HCT116 (cell line): ENCODE data around the gene H3-3A. TPM values are rescaled to one million over a fixed set of nuclear protein-coding genes. Genes with fewer than 3 reads are reported as not detected.

Experiments used
- ATAC-seq: fragments of 200-7000 bp; cut with Tn5 transposase; 2 replicates; pipeline ENCODE4 v1.9.1; 2020; ENCODE audit warnings: mild to moderate bottlenecking, moderate library complexity
- BruUV-seq: library from RNA; stranded (reverse); fragments of 400-500 nt; replicated peaks from 2 replicates; lab custom pipeline; 2021; lab: Mats Ljungman, UMichigan
- CTCF ChIA-PET: fragments of 300-600 bp; sonication (Branson Sonifier 250); formaldehyde crosslinking; loops from one replicate; lab custom pipeline; 2021; ENCODE audit warnings: antibody characterized with exemption; lab: Charles Lee
- POLR2A ChIA-PET: fragments of 300-600, 350-600 bp; sonication (Branson Sonifier 250); formaldehyde crosslinking; loops from one replicate; lab custom pipeline; 2021; ENCODE audit warnings: antibody characterized with exemption; lab: Charles Lee
- RAD21 ChIA-PET, 2 experiments: fragments of 300-600 bp; sonication (Branson Sonifier 250); formaldehyde crosslinking; loops; one replicate each; lab custom pipeline; 2023; ENCODE audit warnings: low total read pairs in 2 of 2; ENCODE audit not compliant: uncharacterized antibody in 2 of 2, unreplicated experiment in 2 of 2, low non-redundant PET in 1 of 2; lab: Charles Lee
- DNase-seq: peaks from one replicate; pipeline ENCODE4 v3.0.0-alpha.2; 2010; ENCODE audit warnings: low read depth, low spot score
- H2AFZ ChIP-seq: fragments of 200-600 bp; shearing (Covaris generic), sonication (generic); 2 replicates; pipeline ENCODE4 v1.6.1; 2017; ENCODE audit warnings: low read depth, mixed run types, mixed read lengths, antibody characterized with exemption, low read length; ENCODE audit not compliant: poor library complexity, severe bottlenecking
- H3K27ac ChIP-seq: 2 replicates; pipeline ENCODE4 v1.5.1; 2012; ENCODE audit warnings: low read depth, low read length
- H3K27me3 ChIP-seq: fragments of 200-600 bp; sonication (generic); 2 replicates; pipeline ENCODE4 v1.6.1; 2016; ENCODE audit warnings: mixed run types, low read length, mixed read lengths; ENCODE audit not compliant: insufficient read depth
- H3K36me3 ChIP-seq, 2 experiments: fragments of 200-500 bp in 1 of 2; fragments of 200-600 bp in 1 of 2; sonication (Bioruptor generic) in 1 of 2; sonication (generic) in 1 of 2; 2 replicates each; pipeline versions ENCODE4 v1.5.1 to v1.6.1; 2014 to 2016; ENCODE audit warnings: low read length in 2 of 2, inconsistent platforms in 1 of 2, mixed read lengths in 1 of 2, mixed run types in 1 of 2; ENCODE audit not compliant: insufficient read depth in 2 of 2, control insufficient read depth in 1 of 2
- H3K4me1 ChIP-seq, 2 experiments: fragments of 200-600 bp in 1 of 2; sonication (generic) in 1 of 2; 2 replicates each; pipeline versions ENCODE4 v1.5.1 to v1.6.1; 2012 to 2017; ENCODE audit warnings: low read length in 2 of 2, inconsistent platforms in 1 of 2, mild to moderate bottlenecking in 1 of 2, mixed read lengths in 1 of 2, mixed run types in 1 of 2, moderate library complexity in 1 of 2; ENCODE audit not compliant: insufficient read depth in 2 of 2, control insufficient read depth in 1 of 2
- H3K4me2 ChIP-seq: fragments of 200-600 bp; sonication (generic); 2 replicates; pipeline ENCODE4 v1.6.1; 2017; ENCODE audit warnings: mixed run types, low read length, mixed read lengths
- H3K4me3 ChIP-seq, 2 experiments: fragments of 200-600 bp in 1 of 2; sonication (generic) in 1 of 2; replicated peaks in 1 of 2; 2 replicates each; pipeline ENCODE4 v1.5.1; 2011 to 2016; ENCODE audit warnings: low read length in 2 of 2, control low read depth in 1 of 2, low read depth in 1 of 2, mild to moderate bottlenecking in 1 of 2, mixed read lengths in 1 of 2, mixed run types in 1 of 2
- H3K79me2 ChIP-seq: fragments of 200-600 bp; sonication (generic); 2 replicates; pipeline ENCODE4 v1.6.1; 2017; ENCODE audit warnings: mild to moderate bottlenecking, mixed run types, low read length, moderate library complexity, mixed read lengths; ENCODE audit not compliant: insufficient read depth
- H3K9ac ChIP-seq: fragments of 200-600 bp; sonication (generic); 2 replicates; pipeline ENCODE4 v1.6.1; 2016; ENCODE audit warnings: low read length, mixed read lengths
- H3K9me2 ChIP-seq: fragments of 200-600 bp; sonication (generic), shearing (Covaris generic); 2 replicates; pipeline ENCODE4 v1.6.1; 2017; ENCODE audit warnings: mixed run types, mild to moderate bottlenecking, moderate library complexity; ENCODE audit not compliant: insufficient read depth
- H3K9me3 ChIP-seq, 2 experiments: fragments of 200-500 bp in 1 of 2; fragments of 200-600 bp in 1 of 2; sonication (Bioruptor generic) in 1 of 2; sonication (generic) in 1 of 2; 2 replicates each; pipeline ENCODE4 v1.6.1; 2014 to 2017; ENCODE audit warnings: low read length in 2 of 2, mixed read lengths in 2 of 2, inconsistent platforms in 1 of 2, low read depth in 1 of 2, mild to moderate bottlenecking in 1 of 2, mixed run types in 1 of 2, moderate library complexity in 1 of 2; ENCODE audit not compliant: control insufficient read depth in 1 of 2, insufficient read depth in 1 of 2
- H4K20me1 ChIP-seq: fragments of 200-600 bp; sonication (generic), shearing (Covaris generic); 2 replicates; pipeline ENCODE4 v1.6.1; 2017; ENCODE audit warnings: mixed run types, mild to moderate bottlenecking, moderate library complexity; ENCODE audit not compliant: insufficient read depth
- CEBPB ChIP-seq: IDR thresholded peaks from 2 replicates; pipeline ENCODE4 v1.6.1; 2012; ENCODE audit warnings: low read depth
- CTCF ChIP-seq, 3 experiments: fragments of 200-600 bp in 1 of 3; sonication (generic) in 1 of 3; IDR thresholded peaks in 2 of 3; conservative IDR thresholded peaks in 1 of 3; 2 replicates each; pipeline ENCODE4 v1.5.1; 2012 to 2017; ENCODE audit warnings: low read depth in 2 of 3, low read length in 2 of 3, antibody characterized with exemption in 1 of 3, borderline replicate concordance in 1 of 3, control low read depth in 1 of 3, mild to moderate bottlenecking in 1 of 3, mixed read lengths in 1 of 3, mixed run types in 1 of 3, moderate library complexity in 1 of 3; ENCODE audit not compliant: insufficient read depth in 1 of 3
- EZH2phosphoT487 ChIP-seq: fragments of 200-600 bp; IDR thresholded peaks from 2 replicates; pipeline ENCODE4 v1.6.1; 2018; ENCODE audit warnings: antibody characterized with exemption, borderline replicate concordance
- POLR2AphosphoS5 ChIP-seq: IDR thresholded peaks from 2 replicates; pipeline ENCODE4 v1.6.1; 2011; ENCODE audit warnings: mild to moderate bottlenecking, low read depth, low read length, moderate library complexity
- RAD21 ChIP-seq: IDR thresholded peaks from 2 replicates; pipeline ENCODE4 v1.6.1; 2012; ENCODE audit warnings: low read depth, mild to moderate bottlenecking
- REST ChIP-seq: IDR thresholded peaks from 2 replicates; pipeline ENCODE4 v1.6.1; 2012; ENCODE audit warnings: low read depth
- SIN3A ChIP-seq: IDR thresholded peaks from 2 replicates; pipeline ENCODE4 v1.6.1; 2012; ENCODE audit warnings: low read depth
- SRF ChIP-seq: IDR thresholded peaks from 2 replicates; pipeline ENCODE4 v1.6.1; 2012; ENCODE audit warnings: low read depth
- YY1 ChIP-seq: IDR thresholded peaks from 2 replicates; pipeline ENCODE4 v1.6.1; 2011; ENCODE audit warnings: low read length, low read depth, moderate library complexity, mild to moderate bottlenecking; ENCODE audit not compliant: insufficient replicate concordance; ENCODE audit errors: extremely low read depth
- ZFX ChIP-seq: fragments of 450-650 bp; IDR thresholded peaks from 2 replicates; pipeline ENCODE4 v1.6.1; 2017
- ZNF274 ChIP-seq: fragments of 200-500 bp; sonication (Bioruptor generic); IDR thresholded peaks from 2 replicates; pipeline ENCODE4 v1.6.1; 2014; ENCODE audit warnings: mild to moderate bottlenecking, low read depth, low read length, inconsistent platforms
- intact Hi-C: fragments of 100-400 bp; cut with micrococcal nuclease; formaldehyde crosslinking; loops from 2 replicates; pipeline ENCODE4 v1.10.0; 2022
- total RNA-seq: library from RNA; stranded (reverse); gene quantifications from one replicate; pipeline ENCODE4 v1.2.1, GENCODE V29; 2021; ENCODE audit not compliant: unreplicated experiment
- TF ChIP-seq, protein P1 (sequence below): IDR thresholded peaks from 2 replicates; pipeline ENCODE4 v1.6.1; 2012

The H3-3A gene
- total RNA-seq, 1 experiment from 2014 or later = 386 TPM

GRCh38 chr1:226100436-226101391 lies 38.2 kb downstream of the H3-3A start:
- H3K27ac ChIP-seq = no peak overlapping the region
- CTCF ChIA-PET = interaction anchor here (1.0 to 1.5 kb wide), 2 partner anchors 23 to 101 kb away, joined by 3 read pairs; no protein-coding TSS in a partner anchor
- no peak for DNase-seq
- intact Hi-C loops = no loop called here
- H3K4me2 ChIP-seq = peak overlapping the region; percentile 57
- peaks cover 0 to 21% of the 10 kb centered on the region in 2 experiments; a peak in 2 of 4 replicates for H3K4me1 ChIP-seq
- no peaks in the 10 kb centered on the region for H3K79me2 ChIP-seq
- ATAC-seq = peak; percentile 51; the same call in 1 of the 2 replicates
- H3K36me3 ChIP-seq = no peaks in the 10 kb centered on the region
- POLR2A ChIA-PET = no interaction called here
- peak overlapping the region; percentile 19 to 36 for H3K4me3 ChIP-seq
- no TSS peak for BruUV-seq
- peak overlapping the region; percentile 29 for H2AFZ ChIP-seq
- no peaks in the 10 kb centered on the region for H3K9me3 ChIP-seq
- no peaks in the 10 kb centered on the region for H4K20me1 ChIP-seq
- H3K9ac ChIP-seq = no peak overlapping the region
- TF ChIP-seq EZH2phosphoT487 = no peak
- peak in 1 of 3 experiments; percentile 13; a peak in 1 of 6 replicates for TF ChIP-seq CTCF (IDR thresholded peaks at IDR 0.05 in 2 of 3, conservative IDR thresholded peaks at IDR 0.05 in 1 of 3; ENCODE audit: borderline replicate concordance in 1 of 3, insufficient read depth in 1 of 3, low read depth in 2 of 3, low read length in 2 of 3)
- TF ChIP-seq, protein P1, sequence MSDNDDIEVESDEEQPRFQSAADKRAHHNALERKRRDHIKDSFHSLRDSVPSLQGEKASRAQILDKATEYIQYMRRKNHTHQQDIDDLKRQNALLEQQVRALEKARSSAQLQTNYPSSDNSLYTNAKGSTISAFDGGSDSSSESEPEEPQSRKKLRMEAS = no peak
- no peaks in the 10 kb centered on the region for H3K27me3 ChIP-seq
- RAD21 ChIA-PET = no interaction called here
- H3K9me2 ChIP-seq = no peaks in the 10 kb centered on the region

- no peak for ATAC-seq
- Histone ChIP-seq H3K4me3 (no peak overlapping the region), H3K27me3 (no peaks in the 10 kb centered on the region), H3K79me2 (no peaks in the 10 kb centered on the region), H3K9me2 (no peaks in the 10 kb centered on the region), H3K36me3 (no peaks in the 10 kb centered on the region), H3K4me1 (peaks cover 15 to 33% of the 10 kb centered on the region in 2 experiments), H3K27ac (no peak overlapping the region), H3K9me3 (no peaks in the 10 kb centered on the region), H3K9ac (no peak overlapping the region), H2AFZ (no peak overlapping the region), H3K4me2 (0 out of 2 replicates have a peak overlapping the region, but pooled peaks have one; percentile 11), H4K20me1 (no peaks in the 10 kb centered on the region)
- ChIA-PET CTCF (no interaction called here), POLR2A (no interaction called here), RAD21 (no interaction called here)
- no peak for DNase-seq
- intact Hi-C loops = no loop called here
- BruUV-seq = no TSS peak
- TF ChIP-seq CEBPB (no peak), SRF (no peak), ZNF274 (no peak), REST (no peak), RAD21 (no peak), SIN3A (no peak), YY1 (no peak), POLR2AphosphoS5 (no peak), ZFX (no peak)
- TF ChIP-seq, protein P1 = no peak
These were observed 42.2 kb downstream of the H3-3A start for GRCh38 chr1:226104671-226105121.
